Neural progenitor cell (in vitro differentiated cells): ENCODE data around the gene DISC1.

Experiments used
- CTCF ChIP-seq: fragments of 200-600 bp; sonication (generic); IDR thresholded peaks from 2 replicates; pipeline ENCODE4 v1.5.1; 2017; ENCODE audit warnings: antibody characterized with exemption, mild to moderate bottlenecking
- EZH2 ChIP-seq: fragments of 200-600 bp; sonication (generic); IDR thresholded peaks from 2 replicates; pipeline ENCODE4 v1.6.1; 2017; ENCODE audit warnings: antibody characterized with exemption, mild to moderate bottlenecking, moderate library complexity

GRCh38 chr1:231602673-231602984, 24.0 kb upstream of the DISC1 start:
- TF ChIP-seq CTCF, result no peak
- no peak for TF ChIP-seq EZH2
